GM10266 (cell line): ENCODE data around the gene ITPR1.

Source experiments
- DNase-seq: peaks from one replicate; pipeline ENCODE4 v3.0.0; 2012; ENCODE audit errors: extremely low spot score
- TF ChIP-seq, protein P1 (sequence below): IDR thresholded peaks from 2 replicates; pipeline ENCODE4 v1.5.1; 2012; ENCODE audit warnings: mild to moderate bottlenecking, low read depth; ENCODE audit not compliant: control insufficient read depth, insufficient read depth; ENCODE audit errors: missing control alignments

ITPR1 gene

DNA sequence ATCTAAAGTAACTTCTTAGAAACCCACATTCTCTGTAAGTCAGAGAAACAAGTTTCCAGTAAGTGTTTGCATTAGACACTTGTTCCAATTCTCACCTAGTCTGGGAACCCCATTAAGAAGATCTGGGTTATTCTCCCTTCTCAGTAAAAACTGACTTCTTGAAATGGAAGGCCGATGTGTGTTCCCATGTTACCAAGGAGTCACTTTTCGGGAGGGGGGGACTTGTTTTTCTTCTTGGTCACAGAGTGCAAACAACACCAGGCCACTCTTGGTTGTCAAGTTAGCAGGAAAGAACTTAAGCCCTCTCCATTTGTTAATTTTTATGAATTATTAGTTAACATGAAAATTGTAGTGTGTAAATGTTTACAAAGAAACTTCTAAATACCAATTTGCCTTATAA, 55.6 kb downstream of the ITPR1 start:
- TF ChIP-seq, protein P1, sequence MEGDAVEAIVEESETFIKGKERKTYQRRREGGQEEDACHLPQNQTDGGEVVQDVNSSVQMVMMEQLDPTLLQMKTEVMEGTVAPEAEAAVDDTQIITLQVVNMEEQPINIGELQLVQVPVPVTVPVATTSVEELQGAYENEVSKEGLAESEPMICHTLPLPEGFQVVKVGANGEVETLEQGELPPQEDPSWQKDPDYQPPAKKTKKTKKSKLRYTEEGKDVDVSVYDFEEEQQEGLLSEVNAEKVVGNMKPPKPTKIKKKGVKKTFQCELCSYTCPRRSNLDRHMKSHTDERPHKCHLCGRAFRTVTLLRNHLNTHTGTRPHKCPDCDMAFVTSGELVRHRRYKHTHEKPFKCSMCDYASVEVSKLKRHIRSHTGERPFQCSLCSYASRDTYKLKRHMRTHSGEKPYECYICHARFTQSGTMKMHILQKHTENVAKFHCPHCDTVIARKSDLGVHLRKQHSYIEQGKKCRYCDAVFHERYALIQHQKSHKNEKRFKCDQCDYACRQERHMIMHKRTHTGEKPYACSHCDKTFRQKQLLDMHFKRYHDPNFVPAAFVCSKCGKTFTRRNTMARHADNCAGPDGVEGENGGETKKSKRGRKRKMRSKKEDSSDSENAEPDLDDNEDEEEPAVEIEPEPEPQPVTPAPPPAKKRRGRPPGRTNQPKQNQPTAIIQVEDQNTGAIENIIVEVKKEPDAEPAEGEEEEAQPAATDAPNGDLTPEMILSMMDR, result no peak
- no peak for DNase-seq

GRCh38 chr3:4549896-4550295, 56.7 kb downstream of the ITPR1 start:
- TF ChIP-seq, protein P1, result no peak
- DNase-seq, result no peak

GRCh38 chr3:4551051-4551711, 58.0 kb downstream of the ITPR1 start:
- TF ChIP-seq, protein P1, result no peak
- no peak for DNase-seq

- TF ChIP-seq, protein P1, result no peak
- DNase-seq, result no peak
These were observed 58.8 kb downstream of the ITPR1 start for GRCh38 chr3:4551794-4552442.

DNA sequence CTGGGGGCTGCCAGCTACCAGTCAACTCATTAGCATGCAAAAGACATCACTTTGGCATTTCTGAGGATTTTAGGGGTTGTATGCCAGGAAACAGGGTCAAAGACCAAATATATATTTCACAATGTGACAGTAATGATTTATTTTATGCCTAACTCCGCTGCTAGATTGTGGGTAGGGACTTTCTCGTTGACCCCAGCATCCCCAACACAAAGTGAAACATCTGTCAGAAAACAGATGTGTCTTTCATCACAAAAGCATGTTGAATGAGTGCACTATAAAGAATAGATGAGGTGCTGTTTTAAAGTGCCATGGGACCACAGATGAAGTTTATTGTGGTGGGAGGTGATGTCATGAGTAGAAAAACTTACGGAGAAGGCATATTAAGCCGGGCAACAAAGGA, 59.7 kb downstream of the ITPR1 start:
- TF ChIP-seq, protein P1, result no peak
- DNase-seq, result no peak

DNA sequence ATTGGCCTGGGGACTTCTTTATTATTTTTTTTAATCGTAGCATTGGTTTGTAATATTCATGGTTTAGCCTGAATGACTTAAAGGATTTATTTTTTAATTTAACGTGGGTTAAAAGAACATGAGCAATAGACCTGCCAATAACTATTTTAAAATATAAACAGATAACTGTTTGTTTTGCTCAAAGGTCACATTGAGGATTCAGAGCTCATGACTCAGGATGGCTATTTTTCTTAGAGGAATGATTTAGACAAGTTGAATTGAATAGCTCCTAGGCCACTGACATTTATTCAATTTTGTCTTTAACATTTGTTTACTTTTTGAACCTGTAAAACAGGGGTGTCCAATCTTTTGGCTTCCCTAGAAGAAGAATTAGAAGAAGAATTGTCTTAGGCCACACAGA, 68.5 kb downstream of the ITPR1 start:
- TF ChIP-seq, protein P1, result no peak
- no peak for DNase-seq

DNA sequence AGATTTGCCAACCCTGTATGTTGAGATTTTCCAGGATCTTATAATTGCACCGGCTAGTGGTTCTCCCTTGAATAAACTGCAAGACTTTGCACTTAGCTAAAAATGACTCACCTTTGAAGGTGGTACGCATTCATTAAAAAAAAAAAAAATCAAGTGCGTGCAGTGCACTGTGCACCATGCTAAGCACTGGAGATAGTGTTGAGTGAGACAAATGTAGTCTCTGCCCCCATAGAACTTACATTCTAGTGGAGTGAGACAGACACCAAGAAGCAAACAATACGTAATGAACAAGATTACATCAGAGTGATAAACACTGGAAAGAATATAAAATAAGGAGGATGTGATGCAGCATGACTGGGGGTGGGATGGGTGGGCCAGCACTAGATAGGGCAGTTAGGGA, 69.4 kb downstream of the ITPR1 start:
- TF ChIP-seq, protein P1, result no peak
- DNase-seq, result no peak
